Measurements from ENCODE around the gene CEP85L.

DNA sequence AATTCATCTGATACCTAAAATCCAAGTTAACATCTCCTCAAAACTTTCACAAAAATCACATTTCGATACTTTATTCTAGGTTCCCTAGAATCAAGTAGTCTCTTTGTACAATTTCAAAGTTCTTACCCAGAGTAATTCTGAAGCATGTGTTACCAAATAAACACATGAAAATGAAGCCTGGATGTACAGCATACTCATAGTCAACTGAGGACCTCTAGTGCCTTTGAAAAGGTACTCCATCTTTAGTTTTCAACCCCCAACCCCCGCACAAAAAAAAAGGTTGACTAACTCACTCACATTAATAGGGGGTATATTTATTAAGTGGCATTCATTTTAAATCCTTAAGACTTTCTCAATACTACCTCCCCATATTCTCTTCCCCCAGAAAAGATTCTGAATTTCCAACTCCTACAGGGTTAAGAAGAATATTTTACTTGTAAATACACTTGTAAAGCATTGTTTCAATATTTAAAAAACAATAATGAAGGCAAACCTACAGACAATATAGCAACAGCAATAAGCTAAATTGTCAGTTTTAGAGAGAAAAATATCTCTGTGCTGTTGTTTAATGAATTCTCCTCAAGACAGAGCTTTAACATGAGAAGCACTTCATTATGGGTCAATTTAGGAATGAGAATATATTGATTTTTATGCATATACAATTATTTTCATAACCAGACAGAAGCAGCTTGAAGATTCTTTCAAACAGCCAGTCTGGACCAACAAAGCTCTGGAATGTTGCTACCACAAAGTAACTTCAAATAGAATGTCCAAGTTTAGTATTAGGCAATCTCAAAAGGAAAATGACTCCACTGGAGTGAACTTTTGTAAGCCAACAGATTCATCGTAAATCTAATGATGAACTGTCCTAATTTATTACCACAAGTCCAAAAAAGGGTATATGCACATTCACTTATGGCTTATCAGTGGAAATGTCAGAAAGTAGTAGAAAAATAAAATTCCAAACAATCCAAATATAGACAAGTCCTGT lies 100.0 kb downstream of the CEP85L start:
- TF ChIP-seq, protein P1, sequence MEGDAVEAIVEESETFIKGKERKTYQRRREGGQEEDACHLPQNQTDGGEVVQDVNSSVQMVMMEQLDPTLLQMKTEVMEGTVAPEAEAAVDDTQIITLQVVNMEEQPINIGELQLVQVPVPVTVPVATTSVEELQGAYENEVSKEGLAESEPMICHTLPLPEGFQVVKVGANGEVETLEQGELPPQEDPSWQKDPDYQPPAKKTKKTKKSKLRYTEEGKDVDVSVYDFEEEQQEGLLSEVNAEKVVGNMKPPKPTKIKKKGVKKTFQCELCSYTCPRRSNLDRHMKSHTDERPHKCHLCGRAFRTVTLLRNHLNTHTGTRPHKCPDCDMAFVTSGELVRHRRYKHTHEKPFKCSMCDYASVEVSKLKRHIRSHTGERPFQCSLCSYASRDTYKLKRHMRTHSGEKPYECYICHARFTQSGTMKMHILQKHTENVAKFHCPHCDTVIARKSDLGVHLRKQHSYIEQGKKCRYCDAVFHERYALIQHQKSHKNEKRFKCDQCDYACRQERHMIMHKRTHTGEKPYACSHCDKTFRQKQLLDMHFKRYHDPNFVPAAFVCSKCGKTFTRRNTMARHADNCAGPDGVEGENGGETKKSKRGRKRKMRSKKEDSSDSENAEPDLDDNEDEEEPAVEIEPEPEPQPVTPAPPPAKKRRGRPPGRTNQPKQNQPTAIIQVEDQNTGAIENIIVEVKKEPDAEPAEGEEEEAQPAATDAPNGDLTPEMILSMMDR (IDR thresholded peaks at IDR 0.05; ENCODE audit: borderline replicate concordance, extremely low read depth, low read length, poor library complexity, severe bottlenecking) = peak; percentile 72
- TF ChIP-seq EZH2 (IDR thresholded peaks at IDR 0.05; ENCODE audit: borderline replicate concordance, low read depth, low read length, severe bottlenecking) = no peak
